ENCODE results near the gene SPRED2.

The SPRED2 gene

DNA sequence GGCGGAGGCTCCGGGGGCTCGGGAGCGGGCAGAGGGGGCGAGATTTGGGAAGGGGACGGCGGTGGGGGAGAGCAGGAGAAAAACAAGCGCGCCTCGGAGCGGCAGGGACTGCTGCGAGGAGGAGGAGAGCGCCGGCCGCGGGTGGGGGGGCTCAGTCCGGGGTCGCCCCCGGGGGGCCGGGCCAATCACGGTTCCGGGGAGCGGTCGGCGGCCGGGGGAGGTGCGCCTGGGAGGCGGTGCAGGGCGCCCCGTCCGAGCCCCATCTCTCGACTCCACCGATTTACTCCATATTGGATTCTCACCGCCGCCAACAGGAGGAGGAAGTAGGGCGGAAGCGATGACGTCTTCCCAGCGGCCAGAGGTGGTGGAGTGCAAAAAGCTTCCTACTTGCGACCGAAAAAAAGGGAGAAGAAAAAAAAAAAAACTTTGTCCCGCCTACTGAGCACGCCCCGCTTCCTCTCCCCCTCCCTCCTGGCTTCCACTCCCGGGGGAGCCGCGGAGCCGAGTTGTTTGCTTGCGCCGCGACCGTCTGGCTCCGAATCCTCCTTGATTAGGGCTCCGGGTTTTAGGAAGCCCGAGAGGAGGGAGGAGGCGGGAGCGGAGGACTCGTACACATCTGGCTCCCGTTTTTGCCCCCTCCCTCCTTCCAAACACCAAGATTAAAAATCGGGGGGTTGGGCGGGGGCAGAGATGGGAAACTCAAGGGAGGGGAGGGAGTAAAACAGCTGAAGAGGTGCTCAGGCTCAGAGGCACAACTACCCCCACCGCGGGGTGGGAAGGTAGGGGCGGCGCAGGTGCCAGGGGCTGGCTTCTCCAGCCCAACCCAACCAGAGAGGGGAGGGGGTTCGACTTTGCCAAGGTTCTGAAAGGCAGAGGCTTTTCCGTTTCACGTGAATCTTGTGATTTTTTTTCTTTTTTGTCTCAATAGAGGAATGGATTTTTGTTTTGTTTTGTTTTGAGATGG is at the start of gene SPRED2:
TSS of gene SPRED2 (minus strand) at position 373 of the 964 bp plus-strand sequence. CDS start 612 bp downstream, outside the sequence.
- peak; percentile 90 for DNase-seq

DNA sequence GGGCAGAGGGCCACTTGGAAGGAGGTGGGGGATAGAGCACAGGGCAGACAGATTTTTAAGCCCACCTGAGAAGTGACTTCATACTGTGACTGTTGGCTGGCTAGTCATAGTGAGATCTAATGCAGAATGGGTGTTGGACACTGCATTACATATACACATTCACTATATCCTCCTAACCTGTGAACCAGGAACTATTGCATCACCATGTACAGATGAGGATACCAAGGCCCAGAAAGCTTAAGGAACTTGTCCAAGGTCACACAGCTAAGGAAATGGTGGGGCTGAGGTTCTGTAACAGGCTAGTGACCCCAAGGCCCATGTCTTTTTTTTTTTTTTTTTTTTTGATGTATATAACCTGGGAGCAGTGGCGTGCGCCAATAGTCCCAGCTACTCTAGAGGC is 49.6 kb upstream of the SPRED2 start:
- no peak for DNase-seq

DNA sequence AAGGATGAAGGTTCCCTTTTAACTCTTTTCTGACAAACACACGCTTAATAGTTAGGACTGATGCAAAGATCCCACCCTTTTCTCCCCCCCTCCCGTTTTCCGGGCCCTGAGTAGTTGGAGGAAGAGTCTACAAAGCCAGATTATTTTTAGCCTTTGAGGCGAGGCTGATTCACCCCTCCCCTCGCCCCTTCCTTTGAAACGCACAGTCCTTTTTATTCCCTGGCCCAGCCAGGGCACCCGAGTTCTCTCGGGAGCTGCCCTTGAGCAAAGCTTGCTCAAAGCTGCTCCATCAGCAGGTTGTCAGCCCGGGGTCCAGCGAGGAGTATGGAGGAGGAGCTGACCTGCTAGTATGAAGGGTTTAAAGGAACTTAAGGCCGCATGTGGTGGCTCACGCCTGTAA is 47.1 kb upstream of the SPRED2 start:
- no peak for DNase-seq

DNA sequence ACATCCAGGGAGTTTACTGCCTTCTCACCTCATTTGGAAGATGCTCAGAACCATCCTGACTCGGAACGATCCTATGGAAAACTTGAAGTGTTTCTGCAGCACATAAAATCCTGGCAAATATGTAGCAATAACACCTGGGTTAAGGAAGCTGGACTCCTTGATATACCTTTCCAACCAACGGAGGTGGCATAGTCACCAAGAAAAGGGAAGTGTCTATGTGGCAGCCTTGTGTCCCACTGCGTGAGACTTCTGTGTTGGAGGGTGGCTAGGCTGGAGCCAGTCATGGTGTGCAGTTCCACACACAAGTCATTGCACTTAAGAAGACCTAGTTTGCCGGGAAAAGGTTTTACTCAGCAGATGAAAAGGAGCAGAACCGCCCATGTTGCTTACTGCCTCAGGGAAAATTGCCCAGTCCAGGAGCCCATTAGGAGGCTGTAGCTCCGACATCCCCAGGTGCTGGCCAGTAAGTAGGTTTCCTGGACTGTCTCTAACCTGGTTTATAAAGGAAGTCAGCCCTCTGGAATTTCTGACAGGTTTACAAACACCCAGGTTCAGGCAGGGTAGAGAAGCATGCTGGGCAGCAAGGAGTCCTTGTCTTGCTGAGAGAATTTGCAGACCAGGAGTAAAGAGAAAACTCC is 46.2 kb upstream of the SPRED2 start:
- DNase-seq: no peak

DNA sequence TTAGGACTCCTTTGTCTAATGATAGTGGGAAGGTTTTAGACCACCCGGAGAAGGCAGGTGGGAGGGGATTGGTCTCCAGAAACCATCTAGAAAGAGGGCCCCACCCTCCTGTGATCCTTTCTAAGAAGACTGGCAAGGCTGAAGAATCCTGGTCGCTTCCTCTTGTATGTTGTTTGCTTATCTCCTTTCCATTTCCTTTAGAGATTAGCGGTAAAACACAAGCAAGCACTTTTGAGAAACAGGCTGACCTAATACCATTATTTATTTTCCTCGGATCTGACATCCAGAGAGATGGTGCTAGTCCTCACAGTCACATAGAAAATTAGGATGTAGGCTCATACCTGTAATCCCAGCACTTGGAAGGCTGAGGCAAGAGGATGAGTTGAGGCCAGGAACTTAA is 45.2 kb upstream of the SPRED2 start:
- DNase-seq: no peak

- no peak for DNase-seq
Observed at GRCh38 chr2:65476778-65477177, 44.4 kb upstream of the SPRED2 start.

DNA sequence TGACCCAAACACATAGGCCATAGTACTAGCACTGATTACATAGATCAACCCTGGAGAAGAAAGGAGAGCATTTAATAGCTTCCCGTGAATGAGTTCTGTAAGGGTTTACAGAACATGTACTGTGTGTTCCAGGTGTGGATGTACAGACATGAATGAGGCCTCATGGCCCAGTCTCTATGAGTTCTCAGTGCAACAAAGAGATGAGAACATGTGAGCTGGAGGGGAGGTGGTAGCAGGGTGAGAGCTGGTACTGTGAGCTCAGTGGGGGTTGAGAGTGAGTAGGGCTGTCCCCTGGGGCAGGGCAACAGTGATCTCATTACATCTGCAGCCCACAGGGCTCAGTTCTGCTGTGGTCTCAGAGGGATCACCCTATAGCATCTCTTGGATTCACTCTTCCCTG is 42.6 kb upstream of the SPRED2 start:
- no peak for DNase-seq

GRCh38 chr2:65473045-65473444 is 40.6 kb upstream of the SPRED2 start:
- DNase-seq: no peak

DNA sequence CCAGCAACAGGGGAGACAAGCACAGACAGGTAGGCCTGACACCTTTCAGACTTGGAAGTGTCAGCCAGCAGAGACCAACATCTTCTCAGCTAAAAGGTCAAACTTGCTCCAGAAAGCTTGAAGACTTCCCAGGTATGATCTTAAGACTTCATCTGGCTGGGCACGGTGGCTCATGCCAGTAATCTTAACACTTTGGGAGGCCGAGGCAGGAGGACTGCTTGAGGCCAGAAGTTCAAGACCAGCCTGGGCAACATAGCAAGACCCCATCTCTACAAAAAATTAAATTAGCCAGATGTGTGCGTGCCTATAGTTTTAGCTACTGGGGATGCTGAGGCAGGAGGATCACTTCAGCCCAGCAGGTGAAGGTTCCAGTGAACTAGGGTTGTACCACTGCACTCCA is 39.0 kb upstream of the SPRED2 start:
- DNase-seq: no peak

DNA sequence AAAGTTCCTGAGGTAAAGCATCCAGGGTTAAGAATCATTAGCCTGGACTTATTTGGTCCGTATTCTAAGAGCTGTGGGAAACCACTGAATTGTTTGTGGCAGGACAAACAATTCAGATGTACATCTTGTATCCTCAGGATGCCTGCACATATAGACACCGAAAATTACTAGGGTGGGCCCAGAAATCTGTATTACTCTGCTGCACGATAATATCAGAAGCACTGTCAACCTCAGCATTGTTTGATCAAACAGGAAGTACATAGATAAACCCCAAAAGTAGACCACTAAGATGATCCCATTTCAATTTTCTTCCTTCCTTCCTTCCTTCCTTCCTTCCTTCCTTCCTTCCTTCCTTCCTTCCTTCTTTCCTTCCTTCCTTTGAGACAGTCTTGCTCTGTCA is 34.2 kb upstream of the SPRED2 start:
- DNase-seq: no peak

GRCh38 chr2:65465857-65466256 is 33.5 kb upstream of the SPRED2 start:
- no peak for DNase-seq

GRCh38 chr2:65465124-65465523 is 32.7 kb upstream of the SPRED2 start:
- DNase-seq: no peak

GRCh38 chr2:65464604-65465003 is 32.2 kb upstream of the SPRED2 start:
- DNase-seq: no peak

DNA sequence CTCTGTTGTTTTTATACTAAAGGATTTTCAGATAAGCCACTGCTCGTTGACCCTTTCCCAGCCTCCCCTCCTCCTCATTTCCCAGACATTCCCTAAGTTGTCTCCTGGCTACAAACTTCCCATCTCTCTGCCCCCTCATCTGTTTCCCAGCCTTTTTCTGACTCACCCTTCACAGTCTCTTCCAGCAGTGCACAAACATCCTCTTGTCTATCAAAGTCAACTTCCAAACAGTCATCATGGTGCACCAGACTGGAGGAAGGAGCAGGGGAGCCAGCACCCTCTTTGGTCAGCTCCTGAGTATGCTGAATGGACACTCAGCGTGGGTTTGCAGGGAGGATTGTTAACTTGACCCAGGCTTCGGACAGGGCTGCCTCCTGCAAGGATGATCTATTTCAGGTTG is 26.6 kb upstream of the SPRED2 start:
- DNase-seq: no peak

DNA sequence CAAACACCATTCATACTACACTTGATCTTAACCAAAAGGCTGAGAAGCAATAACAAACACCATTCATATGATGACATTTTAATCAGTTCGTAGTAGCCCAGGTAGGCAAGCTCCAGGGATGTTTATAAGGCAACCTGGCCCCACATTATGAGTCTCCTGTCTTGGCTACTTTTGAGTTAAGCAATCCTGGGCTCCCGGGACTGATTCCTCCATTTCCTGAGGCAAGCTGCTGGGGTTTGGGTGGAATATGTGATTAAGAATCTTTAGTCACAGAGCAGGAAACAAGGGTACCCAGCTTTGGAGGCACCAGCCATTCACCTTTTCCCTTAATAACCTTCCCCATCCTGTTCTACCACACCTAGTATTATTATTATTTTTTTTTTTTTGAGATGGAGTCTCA is 24.5 kb upstream of the SPRED2 start:
- DNase-seq: no peak

GRCh38 chr2:65456064-65456463 is 23.7 kb upstream of the SPRED2 start:
- no peak for DNase-seq

GRCh38 chr2:65453916-65454315 is 21.5 kb upstream of the SPRED2 start:
- no peak for DNase-seq

- DNase-seq: no peak
Observed at GRCh38 chr2:65452150-65452895, 19.9 kb upstream of the SPRED2 start.

- DNase-seq: no peak
Observed at GRCh38 chr2:65450810-65451209, 18.4 kb upstream of the SPRED2 start.

DNA sequence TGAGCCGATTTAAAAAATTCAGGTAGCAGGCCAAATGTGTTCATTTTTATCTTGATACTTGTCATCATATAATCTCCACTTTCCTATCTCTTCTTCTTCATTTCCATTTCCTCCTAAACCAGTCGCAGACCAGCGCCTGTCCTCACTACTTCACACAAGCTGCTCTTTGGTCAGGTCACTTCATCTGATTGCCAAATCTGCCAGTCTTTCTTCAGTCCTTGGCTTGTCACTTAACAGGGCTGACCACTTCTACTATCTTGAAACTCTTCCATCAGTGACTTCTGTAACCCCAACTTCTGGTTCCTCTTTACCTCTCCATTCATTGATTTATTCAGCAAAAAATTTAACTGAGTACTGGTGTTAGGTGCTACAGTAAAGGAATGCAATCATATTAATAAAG is 18.0 kb upstream of the SPRED2 start:
- DNase-seq: no peak

DNA sequence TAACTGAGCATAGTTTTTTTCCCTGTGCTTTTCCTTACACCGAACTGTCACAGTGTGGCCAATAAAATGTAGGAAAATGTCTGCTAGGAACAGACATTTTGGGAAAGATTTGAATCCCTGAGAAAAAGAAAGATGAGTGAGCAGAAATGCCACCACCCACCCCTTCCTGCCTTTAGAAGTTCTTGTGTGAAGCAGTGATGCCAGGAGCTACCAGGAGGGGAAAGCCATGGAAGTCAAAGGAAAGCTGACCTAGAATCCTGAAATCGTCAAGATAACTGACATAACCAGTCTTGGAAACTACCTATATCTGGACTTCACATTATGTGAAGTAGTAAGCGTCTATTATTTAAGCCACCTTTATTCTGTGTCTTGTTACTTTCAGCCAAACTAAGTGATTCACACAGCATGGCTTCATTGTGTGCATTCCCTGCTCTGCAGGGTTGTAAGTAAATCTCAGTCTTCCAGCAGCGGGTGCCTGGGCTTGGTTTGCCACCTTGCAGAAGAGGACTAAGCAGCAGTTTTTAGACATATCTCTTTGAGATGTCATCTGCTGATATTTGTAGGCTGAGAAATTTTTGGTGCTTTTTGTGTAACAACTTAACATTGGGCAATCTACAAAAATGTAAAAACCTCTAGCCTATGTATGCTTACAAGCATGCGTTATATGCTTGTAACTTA is 11.2 kb upstream of the SPRED2 start:
- DNase-seq: no peak

- DNase-seq: no peak
Observed at GRCh38 chr2:65442420-65443020, 10.1 kb upstream of the SPRED2 start.
